ENCODE data around the gene INPP5D.

DNA sequence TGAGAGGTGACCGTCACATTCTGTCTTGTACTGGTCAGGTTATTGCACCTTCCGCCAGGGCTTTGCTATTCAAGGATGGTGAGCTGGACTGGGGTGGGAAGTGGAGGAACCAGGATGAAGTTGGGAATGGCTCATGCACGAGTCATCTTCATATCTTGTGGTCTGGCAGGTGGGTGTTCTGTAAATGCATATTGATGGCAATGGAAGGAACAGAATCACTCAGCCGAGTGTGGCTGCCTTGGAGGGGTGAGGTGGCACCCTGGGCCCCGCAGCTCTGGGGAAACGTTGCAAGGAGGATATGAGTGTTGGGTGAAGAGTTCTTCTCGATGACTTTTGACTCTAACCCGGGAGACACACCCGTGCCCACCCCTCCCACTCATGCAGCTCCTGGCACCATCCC lies 26.5 kb upstream of the INPP5D start:
- TF ChIP-seq, protein P1, sequence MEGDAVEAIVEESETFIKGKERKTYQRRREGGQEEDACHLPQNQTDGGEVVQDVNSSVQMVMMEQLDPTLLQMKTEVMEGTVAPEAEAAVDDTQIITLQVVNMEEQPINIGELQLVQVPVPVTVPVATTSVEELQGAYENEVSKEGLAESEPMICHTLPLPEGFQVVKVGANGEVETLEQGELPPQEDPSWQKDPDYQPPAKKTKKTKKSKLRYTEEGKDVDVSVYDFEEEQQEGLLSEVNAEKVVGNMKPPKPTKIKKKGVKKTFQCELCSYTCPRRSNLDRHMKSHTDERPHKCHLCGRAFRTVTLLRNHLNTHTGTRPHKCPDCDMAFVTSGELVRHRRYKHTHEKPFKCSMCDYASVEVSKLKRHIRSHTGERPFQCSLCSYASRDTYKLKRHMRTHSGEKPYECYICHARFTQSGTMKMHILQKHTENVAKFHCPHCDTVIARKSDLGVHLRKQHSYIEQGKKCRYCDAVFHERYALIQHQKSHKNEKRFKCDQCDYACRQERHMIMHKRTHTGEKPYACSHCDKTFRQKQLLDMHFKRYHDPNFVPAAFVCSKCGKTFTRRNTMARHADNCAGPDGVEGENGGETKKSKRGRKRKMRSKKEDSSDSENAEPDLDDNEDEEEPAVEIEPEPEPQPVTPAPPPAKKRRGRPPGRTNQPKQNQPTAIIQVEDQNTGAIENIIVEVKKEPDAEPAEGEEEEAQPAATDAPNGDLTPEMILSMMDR (IDR thresholded peaks at IDR 0.05): no peak
- TF ChIP-seq POLR2AphosphoS5 (IDR thresholded peaks at IDR 0.05) (no peak), POLR2A (IDR thresholded peaks at IDR 0.05) (no peak), EP300 (IDR thresholded peaks at IDR 0.05) (no peak)

Data from stomach (tissue), 4 donors.